ENCODE measurements around the gene TP53I11. TPM values are rescaled to one million over a fixed set of nuclear protein-coding genes. Genes with fewer than 3 reads are reported as not detected.

The TP53I11 gene
- total RNA-seq, 1 donor from 2014 or later: 23.1 TPM

DNA sequence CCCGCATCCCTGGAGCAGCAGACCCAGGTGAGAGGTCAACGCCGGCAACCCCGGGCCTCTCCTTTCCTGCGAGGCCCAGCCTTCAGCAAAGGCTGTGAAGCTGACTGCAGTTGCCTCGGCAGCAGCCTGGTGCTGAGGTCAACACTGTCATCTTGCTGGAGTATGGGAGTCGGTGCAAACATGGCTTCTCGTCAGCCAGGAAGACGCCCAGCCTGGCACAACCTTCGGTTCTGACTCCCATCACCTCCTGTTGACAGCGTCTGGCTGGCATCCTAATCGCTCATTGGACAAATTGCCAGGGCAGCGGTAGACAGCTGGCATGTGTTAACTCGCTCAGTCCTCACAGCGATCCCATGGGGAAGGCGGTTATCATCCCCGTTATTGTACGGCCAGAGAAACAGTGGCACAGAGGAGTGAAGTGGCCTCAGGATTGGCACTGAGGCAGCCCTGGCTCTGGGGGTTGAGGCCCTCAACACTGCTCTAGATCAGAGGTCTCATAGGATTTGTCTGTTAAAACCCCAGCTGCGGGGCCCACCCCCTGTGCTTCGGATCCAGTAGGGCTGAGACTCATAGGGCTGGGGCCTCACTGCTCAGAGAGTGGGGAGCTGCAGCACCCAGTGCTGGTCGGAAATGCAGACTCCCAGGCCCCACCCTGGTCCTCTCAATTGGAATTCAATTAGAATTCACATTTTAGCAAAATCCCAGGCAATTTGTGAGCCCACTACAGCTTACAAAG is 39.3 kb upstream of the TP53I11 start:
- Histone ChIP-seq H4K20me1 (ENCODE audit: low read depth) (no peaks in the 10 kb centered on the region), H3K4me2 (no peak overlapping the region), H3K4me1 (peaks cover 16% of the 10 kb centered on the region), H3K4me3 (no peak overlapping the region), H3K27me3 (no peaks in the 10 kb centered on the region), H3F3A (ENCODE audit: low read depth) (no peaks in the 10 kb centered on the region), H3K9ac (no peak overlapping the region), H3K79me2 (ENCODE audit: low read depth) (no peaks in the 10 kb centered on the region), H3K36me3 (no peaks in the 10 kb centered on the region), H3K27ac (no peak overlapping the region), H3K9me3 (ENCODE audit: low read depth) (no peaks in the 10 kb centered on the region), H2AFZ (replicated peaks) (no peak overlapping the region)
- TF ChIP-seq EZH2phosphoT487 (IDR thresholded peaks at IDR 0.05) (no peak), EZH2 (IDR thresholded peaks at IDR 0.05) (no peak)
- TF ChIP-seq, protein P1, sequence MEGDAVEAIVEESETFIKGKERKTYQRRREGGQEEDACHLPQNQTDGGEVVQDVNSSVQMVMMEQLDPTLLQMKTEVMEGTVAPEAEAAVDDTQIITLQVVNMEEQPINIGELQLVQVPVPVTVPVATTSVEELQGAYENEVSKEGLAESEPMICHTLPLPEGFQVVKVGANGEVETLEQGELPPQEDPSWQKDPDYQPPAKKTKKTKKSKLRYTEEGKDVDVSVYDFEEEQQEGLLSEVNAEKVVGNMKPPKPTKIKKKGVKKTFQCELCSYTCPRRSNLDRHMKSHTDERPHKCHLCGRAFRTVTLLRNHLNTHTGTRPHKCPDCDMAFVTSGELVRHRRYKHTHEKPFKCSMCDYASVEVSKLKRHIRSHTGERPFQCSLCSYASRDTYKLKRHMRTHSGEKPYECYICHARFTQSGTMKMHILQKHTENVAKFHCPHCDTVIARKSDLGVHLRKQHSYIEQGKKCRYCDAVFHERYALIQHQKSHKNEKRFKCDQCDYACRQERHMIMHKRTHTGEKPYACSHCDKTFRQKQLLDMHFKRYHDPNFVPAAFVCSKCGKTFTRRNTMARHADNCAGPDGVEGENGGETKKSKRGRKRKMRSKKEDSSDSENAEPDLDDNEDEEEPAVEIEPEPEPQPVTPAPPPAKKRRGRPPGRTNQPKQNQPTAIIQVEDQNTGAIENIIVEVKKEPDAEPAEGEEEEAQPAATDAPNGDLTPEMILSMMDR (IDR thresholded peaks at IDR 0.05): no peak
- no peaks in the 10 kb centered on the region for H3K36me3 Mint-ChIP-seq
- H3K9me3 Mint-ChIP-seq: no peaks in the 10 kb centered on the region
- H3K4me3 Mint-ChIP-seq: no peak overlapping the region
- no peak for DNase-seq (ENCODE audit: low spot score)
- H3K27ac Mint-ChIP-seq: no peak overlapping the region
- peaks cover 9% of the 10 kb centered on the region for H3K4me1 Mint-ChIP-seq
- peaks cover 16% of the 10 kb centered on the region for H3K27me3 Mint-ChIP-seq (ENCODE audit: insufficient read depth, low read depth)

- H3K4me1 Mint-ChIP-seq: peaks cover 5% of the 10 kb centered on the region
Measured at GRCh38 chr11:44988981-44989635, 38.4 kb upstream of the TP53I11 start.

DNA sequence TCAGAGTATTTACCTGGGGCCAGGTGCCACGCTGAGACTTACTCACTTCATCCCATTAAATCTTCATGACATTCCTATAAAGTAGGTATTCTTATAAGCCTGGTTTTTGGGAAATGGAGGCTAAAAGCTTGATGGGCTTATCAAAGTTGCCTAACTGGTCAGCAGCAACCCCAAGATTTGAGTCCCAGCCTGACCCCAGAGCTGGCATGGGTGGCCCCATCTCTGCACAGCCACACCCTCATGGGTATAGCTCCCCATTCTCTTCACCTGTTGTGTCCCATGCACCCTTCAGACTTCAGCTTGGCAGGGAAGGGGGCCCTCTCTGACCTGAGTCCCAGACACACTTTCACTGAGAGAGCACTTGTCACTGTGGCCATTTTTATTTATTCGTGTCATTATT is 37.4 kb upstream of the TP53I11 start:
- Mint-ChIP-seq H3K36me3 (no peaks in the 10 kb centered on the region), H3K4me3 (no peak overlapping the region), H3K9me3 (no peaks in the 10 kb centered on the region), H3K4me1 (peaks cover 8% of the 10 kb centered on the region), H3K27ac (no peak overlapping the region), H3K27me3 (ENCODE audit: insufficient read depth, low read depth) (peaks cover 15% of the 10 kb centered on the region)
- no peak overlapping the region for H3K9ac ChIP-seq
- peaks cover 9% of the 10 kb centered on the region for H3K4me1 ChIP-seq
- no peak for DNase-seq (ENCODE audit: low spot score)
- H3K27ac ChIP-seq: no peak overlapping the region
- H3K79me2 ChIP-seq (ENCODE audit: low read depth): no peaks in the 10 kb centered on the region
- TF ChIP-seq EZH2phosphoT487 (IDR thresholded peaks at IDR 0.05) (no peak), EZH2 (IDR thresholded peaks at IDR 0.05) (no peak)
- TF ChIP-seq, protein P1 (IDR thresholded peaks at IDR 0.05): no peak
- H3K27me3 ChIP-seq: no peaks in the 10 kb centered on the region
- no peak overlapping the region for H2AFZ ChIP-seq (replicated peaks)
- no peak overlapping the region for H3K4me3 ChIP-seq
- no peaks in the 10 kb centered on the region for H3K36me3 ChIP-seq
- H4K20me1 ChIP-seq (ENCODE audit: low read depth): no peaks in the 10 kb centered on the region
- H3F3A ChIP-seq (ENCODE audit: low read depth): no peaks in the 10 kb centered on the region
- H3K9me3 ChIP-seq (ENCODE audit: low read depth): no peaks in the 10 kb centered on the region
- H3K4me2 ChIP-seq: no peak overlapping the region

More at GRCh38 chr11:44988981-44989635, 38.4 kb upstream of the TP53I11 start:
- Histone ChIP-seq H3K79me2 (ENCODE audit: low read depth) (no peaks in the 10 kb centered on the region), H4K20me1 (ENCODE audit: low read depth) (no peaks in the 10 kb centered on the region), H3K9me3 (ENCODE audit: low read depth) (no peaks in the 10 kb centered on the region), H3K9ac (no peak overlapping the region), H3K27ac (no peak overlapping the region), H3K4me3 (no peak overlapping the region), H2AFZ (replicated peaks) (no peak overlapping the region), H3K4me2 (no peak overlapping the region), H3F3A (ENCODE audit: low read depth) (no peaks in the 10 kb centered on the region), H3K36me3 (no peaks in the 10 kb centered on the region), H3K27me3 (no peaks in the 10 kb centered on the region), H3K4me1 (peaks cover 9% of the 10 kb centered on the region)
- DNase-seq (ENCODE audit: low spot score): no peak
- Mint-ChIP-seq H3K36me3 (no peaks in the 10 kb centered on the region), H3K27me3 (ENCODE audit: insufficient read depth, low read depth) (peaks cover 18% of the 10 kb centered on the region), H3K4me3 (no peak overlapping the region), H3K27ac (no peak overlapping the region), H3K9me3 (no peaks in the 10 kb centered on the region)
- TF ChIP-seq, protein P1 (IDR thresholded peaks at IDR 0.05): no peak
- TF ChIP-seq EZH2 (IDR thresholded peaks at IDR 0.05) (no peak), EZH2phosphoT487 (IDR thresholded peaks at IDR 0.05) (no peak)

Data from neural progenitor cell (in vitro differentiated cells).